ENCODE data around the gene ALKBH3. TPM values are rescaled to one million over a fixed set of nuclear protein-coding genes. Genes with fewer than 3 reads are reported as not detected.

ALKBH3 gene
- total RNA-seq, 1 experiment from 2014 or later: 18.8 TPM

- no peak overlapping the region for H3K14ac ChIP-seq (ENCODE audit: insufficient read depth, low read length)
- H3K56ac ChIP-seq (ENCODE audit: insufficient read length, low read depth, low read length): no peak overlapping the region
- H2BK120ac ChIP-seq (ENCODE audit: low read depth, low read length, poor library complexity, severe bottlenecking): no peak overlapping the region
- no peak overlapping the region for H2AFZ ChIP-seq (ENCODE audit: low read length)
- no CpG with 5 or more reads among the region's 7 CpGs for WGBS (ENCODE audit: extremely low coverage, insufficient read length, low lambda C conversion rate)
- H3T11ph ChIP-seq (ENCODE audit: low read length): no peak overlapping the region
- H3K23me2 ChIP-seq (ENCODE audit: insufficient read length, low read depth, low read length, poor library complexity, severe bottlenecking): no peaks in the 10 kb centered on the region
- H3K18ac ChIP-seq (ENCODE audit: insufficient read length, low read depth, low read length): no peak overlapping the region
- no peak overlapping the region for H3K27ac Mint-ChIP-seq
- no peak for DNase-seq
- TF ChIP-seq CTCF (conservative IDR thresholded peaks at IDR 0.05): no peak
- H3K9me3 ChIP-seq (ENCODE audit: control insufficient read depth, low read depth, low read length): no peaks in the 10 kb centered on the region
- H3K79me2 ChIP-seq (ENCODE audit: insufficient read depth, low read length): no peaks in the 10 kb centered on the region
- H3K4me3 Mint-ChIP-seq: no peak overlapping the region
- no peaks in the 10 kb centered on the region for H3K4me1 ChIP-seq (ENCODE audit: insufficient read depth, low read length)
- no peak overlapping the region for H3K4me2 ChIP-seq (ENCODE audit: insufficient read depth, insufficient read length, low read length)
- no peak overlapping the region for H4K8ac ChIP-seq (replicated peaks; ENCODE audit: insufficient read length, low read depth, low read length)
- H2AK5ac ChIP-seq (ENCODE audit: insufficient read length, low read length): no peak overlapping the region
- no peak overlapping the region for H4K91ac ChIP-seq (ENCODE audit: insufficient read length, low read depth, low read length)
- H3K9me3 Mint-ChIP-seq: no peaks in the 10 kb centered on the region
- H3K27ac ChIP-seq (ENCODE audit: insufficient read length, low read depth, low read length): no peak overlapping the region
- H3K36me3 Mint-ChIP-seq (ENCODE audit: insufficient read depth in 1 of 3, low read depth in 3 of 3): no peaks in the 10 kb centered on the region
- peaks cover 36% of the 10 kb centered on the region for H3K27me3 Mint-ChIP-seq (ENCODE audit: low read depth)
- no peak overlapping the region for H3K23ac ChIP-seq (ENCODE audit: insufficient read length, low read depth, low read length)
- H2BK12ac ChIP-seq (ENCODE audit: insufficient read length, low read depth, low read length): no peak overlapping the region
- H3K4ac ChIP-seq (ENCODE audit: low read depth, low read length): no peak overlapping the region
- no peaks in the 10 kb centered on the region for H3K27me3 ChIP-seq (ENCODE audit: insufficient read depth, low read length)
- H2BK20ac ChIP-seq (ENCODE audit: low read depth, low read length, poor library complexity, severe bottlenecking): no peak overlapping the region
- H3K79me1 ChIP-seq (ENCODE audit: insufficient read depth, low read depth, low read length, poor library complexity, severe bottlenecking): no peaks in the 10 kb centered on the region
- H4K5ac ChIP-seq (ENCODE audit: insufficient read length, low read depth, low read length): no peak overlapping the region
- no peaks in the 10 kb centered on the region for H4K20me1 ChIP-seq (ENCODE audit: control insufficient read depth, insufficient read depth, insufficient read length)
- no peak overlapping the region for H3K9ac ChIP-seq (ENCODE audit: extremely low read depth, insufficient read length, low read length)
- no peak overlapping the region for H2BK5ac ChIP-seq (ENCODE audit: insufficient read length, low read length)
- no peak overlapping the region for H2BK15ac ChIP-seq (ENCODE audit: low read depth, low read length)
- H3K4me1 Mint-ChIP-seq: peaks cover 11 to 31% of the 10 kb centered on the region in 2 experiments
Measured at GRCh38 chr11:43935424-43935979, 54.9 kb downstream of the ALKBH3 start.

All from H9 (cell line).